UCSD-AML1 (cell line): ENCODE results near the gene EHBP1L1.

Source experiments
- DNase-seq: peaks from one replicate; lab custom pipeline; 2025; ENCODE audit not compliant: unreplicated experiment; lab: John Stamatoyannopoulos, UW

EHBP1L1 gene

GRCh38 chr11:65592858-65593517 is 17.1 kb downstream of the EHBP1L1 start:
- DNase-seq: no peak

- DNase-seq: peak; percentile 36
These were observed 17.9 kb downstream of the EHBP1L1 start for GRCh38 chr11:65593518-65594414.

GRCh38 chr11:65595131-65595530 is 19.3 kb downstream of the EHBP1L1 start:
- no peak for DNase-seq

- no peak for DNase-seq
These were observed 19.9 kb downstream of the EHBP1L1 start, which contains the start of gene KCNK7 for GRCh38 chr11:65595543-65596281. Gene KCNK7, minus strand, starts transcription at chr11:65595800. Its CDS starts 28 bp downstream, at chr11:65595772.

- DNase-seq: no peak
These were observed 20.7 kb downstream of the EHBP1L1 start for GRCh38 chr11:65596520-65596919.

GRCh38 chr11:65598258-65598699 is 22.4 kb downstream of the EHBP1L1 start:
- no peak for DNase-seq

- no peak for DNase-seq
These were observed 23.5 kb downstream of the EHBP1L1 start for GRCh38 chr11:65599216-65599954.

- no peak for DNase-seq
These were observed 24.0 kb downstream of the EHBP1L1 start for GRCh38 chr11:65599955-65600246.

- DNase-seq: no peak
These were observed 28.4 kb downstream of the EHBP1L1 start for GRCh38 chr11:65604258-65604657.

GRCh38 chr11:65606876-65607613 is 31.2 kb downstream of the EHBP1L1 start:
- DNase-seq: no peak

GRCh38 chr11:65607614-65608426 is 32.0 kb downstream of the EHBP1L1 start:
- DNase-seq: no peak

- DNase-seq: no peak
These were observed 33.4 kb downstream of the EHBP1L1 start for GRCh38 chr11:65609229-65609628.

- DNase-seq: no peak
These were observed 33.8 kb downstream of the EHBP1L1 start for GRCh38 chr11:65609665-65610064.

GRCh38 chr11:65610404-65610803 is 34.6 kb downstream of the EHBP1L1 start:
- DNase-seq: no peak

GRCh38 chr11:65611028-65611757 is 35.3 kb downstream of the EHBP1L1 start:
- DNase-seq: peak; percentile 82

GRCh38 chr11:65611758-65612603 is 36.1 kb downstream of the EHBP1L1 start:
- no peak for DNase-seq

GRCh38 chr11:65612691-65613090 is 36.8 kb downstream of the EHBP1L1 start:
- DNase-seq: no peak
